ENCODE data around the gene RCVRN.

RCVRN gene

GRCh38 chr17:9895923-9896322 lies 9.1 kb downstream of the RCVRN start:
- no peak for DNase-seq

GRCh38 chr17:9894231-9894630 lies 10.8 kb downstream of the RCVRN start:
- no peak for DNase-seq

- no peak for DNase-seq
Measured at GRCh38 chr17:9893411-9894012, 11.6 kb downstream of the RCVRN start.

- DNase-seq: no peak
Measured at GRCh38 chr17:9890124-9890523, 14.9 kb downstream of the RCVRN start.

- DNase-seq: no peak
Measured at GRCh38 chr17:9887508-9887907, 17.6 kb downstream of the RCVRN start.

GRCh38 chr17:9886141-9886930 lies 18.7 kb downstream of the RCVRN start:
- DNase-seq: no peak

GRCh38 chr17:9883451-9883850 lies 21.6 kb downstream of the RCVRN start:
- no peak for DNase-seq

GRCh38 chr17:9880582-9880999 lies 24.5 kb downstream of the RCVRN start:
- no peak for DNase-seq

GRCh38 chr17:9878786-9879525 lies 26.1 kb downstream of the RCVRN start:
- DNase-seq: no peak

- DNase-seq: no peak
Measured at GRCh38 chr17:9878356-9878755, 26.7 kb downstream of the RCVRN start.

GRCh38 chr17:9875441-9875840 lies 29.6 kb downstream of the RCVRN start:
- no peak for DNase-seq

- no peak for DNase-seq
Measured at GRCh38 chr17:9874722-9875121, 30.3 kb downstream of the RCVRN start.

- DNase-seq: no peak
Measured at GRCh38 chr17:9872852-9873251, 32.2 kb downstream of the RCVRN start.

- no peak for DNase-seq
Measured at GRCh38 chr17:9868552-9868951, 36.5 kb downstream of the RCVRN start.

- no peak for DNase-seq
Measured at GRCh38 chr17:9865586-9865985, 39.5 kb downstream of the RCVRN start.

- no peak for DNase-seq
Measured at GRCh38 chr17:9862949-9863348, 42.1 kb downstream of the RCVRN start.

- no peak for DNase-seq
Measured at GRCh38 chr17:9862220-9862619, 42.9 kb downstream of the RCVRN start.

GRCh38 chr17:9860851-9861250 lies 44.2 kb downstream of the RCVRN start:
- DNase-seq: no peak

GRCh38 chr17:9859781-9860180 lies 45.3 kb downstream of the RCVRN start:
- no peak for DNase-seq

GRCh38 chr17:9855036-9855435 lies 50.0 kb downstream of the RCVRN start:
- DNase-seq: no peak

GRCh38 chr17:9854255-9854654 lies 50.8 kb downstream of the RCVRN start:
- DNase-seq: no peak

- no peak for DNase-seq
Measured at GRCh38 chr17:9850151-9850550, 54.9 kb downstream of the RCVRN start.
